ENCODE measurements around the gene CFAP91. TPM values are rescaled to one million over a fixed set of nuclear protein-coding genes. Genes with fewer than 3 reads are reported as not detected.

Gene CFAP91
- total and polyA plus RNA-seq, 2 donors (not counting 1 experiment from before 2014, with no cell fraction given): 0.48 to 6.4 TPM

DNA sequence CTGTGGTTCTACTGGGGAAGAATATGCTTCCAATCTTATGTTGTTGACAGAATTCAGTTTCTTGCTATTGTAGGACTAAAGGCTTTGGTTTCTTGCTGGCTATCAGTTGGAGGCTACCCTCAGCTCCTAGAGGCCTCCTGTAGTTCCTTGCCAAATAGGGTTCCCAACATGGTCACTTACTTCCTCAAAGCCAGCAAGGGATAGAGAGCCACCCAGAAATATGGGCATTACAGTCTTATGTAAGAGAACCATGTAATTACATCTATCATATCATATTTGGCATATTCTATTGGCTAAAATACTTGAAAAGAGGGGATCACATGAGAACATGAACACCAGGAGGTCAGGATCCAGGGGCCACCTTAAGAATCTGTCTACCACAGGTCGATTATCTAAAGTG, 19.4 kb upstream of the CFAP91 start:
- H3K4me1 ChIP-seq (ENCODE audit: control insufficient read depth in 2 of 2, insufficient read depth in 2 of 2, low read length in 2 of 2): no peaks in the 10 kb centered on the region
- intact Hi-C loops (cut with micrococcal nuclease): no loop called here
- WGBS (ENCODE audit: insufficient coverage): no CpG with 5 or more reads among the region's 1 CpG
- Mint-ChIP-seq H3K27ac (no peak overlapping the region), H3K9me3 (ENCODE audit: insufficient read depth) (no peaks in the 10 kb centered on the region), H3K27me3 (no peaks in the 10 kb centered on the region), H3K4me1 (no peaks in the 10 kb centered on the region), H3K4me3 (no peak overlapping the region)
- H3K9me3 ChIP-seq (ENCODE audit: control extremely low read depth in 1 of 3, control insufficient read depth in 2 of 3, insufficient read depth in 1 of 3, low read length in 2 of 3): peaks cover 0 to 7% (median 2%) of the 10 kb centered on the region in 3 donors
- no peaks in the 10 kb centered on the region for H3K27me3 ChIP-seq (replicated peaks in 1 of 4; ENCODE audit: control extremely low read depth in 1 of 4, control insufficient read depth in 3 of 4, insufficient read depth in 4 of 4, low read length in 3 of 4)
- H3K4me3 ChIP-seq (ENCODE audit: control extremely low read depth in 1 of 5, extremely low read depth in 1 of 5, insufficient read depth in 1 of 5, low read depth in 2 of 5, low read length in 4 of 5): no peak overlapping the region
- H3K4me2 ChIP-seq (replicated peaks; ENCODE audit: low read depth, low read length, poor library complexity, severe bottlenecking): no peak overlapping the region
- no peaks in the 10 kb centered on the region for H4K20me1 ChIP-seq (ENCODE audit: control insufficient read depth, insufficient read depth, low read length, poor library complexity, severe bottlenecking)
- no peak overlapping the region for H3K9ac ChIP-seq (ENCODE audit: low read length)
- ChIA-PET CTCF (interaction anchor here (1.0 to 5.7 kb wide), 4 partner anchors 185 to 800 kb away, joined by 3 to 101 read pairs (median 22); partner anchors contain the start of gene TIMMDC1), POLR2A (interaction anchor here (0.7 kb wide), 1 partner anchor 19 kb away, joined by 4 read pairs; no protein-coding TSS in a partner anchor)
- no peaks in the 10 kb centered on the region for H3K36me3 ChIP-seq (replicated peaks in 1 of 2; ENCODE audit: control extremely low read depth in 1 of 2, control insufficient read depth in 1 of 2, extremely low read depth in 1 of 2, insufficient read depth in 2 of 2, low read length in 1 of 2)
- no peaks in the 10 kb centered on the region for H3K79me2 ChIP-seq (ENCODE audit: control insufficient read depth, insufficient read depth, low read length)
- ATAC-seq (ENCODE audit: low read depth) (no peak), DNase-seq (no peak)
- TF ChIP-seq, protein P1, sequence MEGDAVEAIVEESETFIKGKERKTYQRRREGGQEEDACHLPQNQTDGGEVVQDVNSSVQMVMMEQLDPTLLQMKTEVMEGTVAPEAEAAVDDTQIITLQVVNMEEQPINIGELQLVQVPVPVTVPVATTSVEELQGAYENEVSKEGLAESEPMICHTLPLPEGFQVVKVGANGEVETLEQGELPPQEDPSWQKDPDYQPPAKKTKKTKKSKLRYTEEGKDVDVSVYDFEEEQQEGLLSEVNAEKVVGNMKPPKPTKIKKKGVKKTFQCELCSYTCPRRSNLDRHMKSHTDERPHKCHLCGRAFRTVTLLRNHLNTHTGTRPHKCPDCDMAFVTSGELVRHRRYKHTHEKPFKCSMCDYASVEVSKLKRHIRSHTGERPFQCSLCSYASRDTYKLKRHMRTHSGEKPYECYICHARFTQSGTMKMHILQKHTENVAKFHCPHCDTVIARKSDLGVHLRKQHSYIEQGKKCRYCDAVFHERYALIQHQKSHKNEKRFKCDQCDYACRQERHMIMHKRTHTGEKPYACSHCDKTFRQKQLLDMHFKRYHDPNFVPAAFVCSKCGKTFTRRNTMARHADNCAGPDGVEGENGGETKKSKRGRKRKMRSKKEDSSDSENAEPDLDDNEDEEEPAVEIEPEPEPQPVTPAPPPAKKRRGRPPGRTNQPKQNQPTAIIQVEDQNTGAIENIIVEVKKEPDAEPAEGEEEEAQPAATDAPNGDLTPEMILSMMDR (IDR thresholded peaks at IDR 0.05): no peak
- no peak for TF ChIP-seq EZH2 (IDR thresholded peaks at IDR 0.05; ENCODE audit: borderline replicate concordance, insufficient read depth, low read depth, low read length, poor library complexity, severe bottlenecking)
- H3K27ac ChIP-seq (ENCODE audit: low read length in 2 of 2): no peak overlapping the region
- no peak overlapping the region for H2AFZ ChIP-seq (ENCODE audit: insufficient read depth, low read depth, low read length, poor library complexity, severe bottlenecking)

DNA sequence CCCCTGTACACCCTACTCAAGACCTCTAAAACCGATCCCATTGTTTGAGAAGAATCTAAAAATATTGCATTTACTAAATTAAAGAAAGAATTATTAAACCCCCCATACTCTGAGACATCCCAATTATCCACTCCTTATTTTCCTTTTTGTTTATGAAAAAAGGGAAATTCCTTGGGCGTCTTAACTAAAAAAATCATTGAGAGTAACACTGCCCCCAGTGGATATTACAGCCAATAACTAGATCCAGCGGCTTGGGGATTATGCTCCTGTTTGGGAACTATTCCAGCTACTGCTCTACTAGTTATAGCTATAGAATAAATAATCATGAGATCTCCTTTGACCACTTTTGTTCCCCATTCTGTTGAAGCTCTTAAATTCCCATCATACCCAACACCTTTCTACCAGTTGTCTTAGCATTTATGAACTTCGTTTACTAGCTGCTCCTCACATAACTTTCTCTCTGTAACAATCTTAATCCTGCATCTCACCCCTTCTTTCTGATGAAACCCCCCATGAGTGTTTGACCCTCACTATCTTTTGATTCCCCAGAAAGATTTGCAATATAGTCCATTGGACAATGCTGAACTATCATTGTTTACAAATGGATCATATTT, 12.7 kb upstream of the CFAP91 start:
- Histone ChIP-seq H3K27ac (ENCODE audit: low read length in 2 of 2) (no peak overlapping the region), H3K4me3 (ENCODE audit: control extremely low read depth in 1 of 5, extremely low read depth in 1 of 5, insufficient read depth in 1 of 5, low read depth in 2 of 5, low read length in 4 of 5) (no peak overlapping the region), H4K20me1 (ENCODE audit: control insufficient read depth, insufficient read depth, low read length, poor library complexity, severe bottlenecking) (no peaks in the 10 kb centered on the region), H3K9ac (ENCODE audit: low read length) (no peak overlapping the region), H3K36me3 (replicated peaks in 1 of 2; ENCODE audit: control extremely low read depth in 1 of 2, control insufficient read depth in 1 of 2, extremely low read depth in 1 of 2, insufficient read depth in 2 of 2, low read length in 1 of 2) (no peaks in the 10 kb centered on the region), H3K9me3 (ENCODE audit: control extremely low read depth in 1 of 3, control insufficient read depth in 2 of 3, insufficient read depth in 1 of 3, low read length in 2 of 3) (peaks cover 0 to 7% (median 0%) of the 10 kb centered on the region in 3 donors), H2AFZ (ENCODE audit: insufficient read depth, low read depth, low read length, poor library complexity, severe bottlenecking) (no peak overlapping the region), H3K4me1 (ENCODE audit: control insufficient read depth in 2 of 2, insufficient read depth in 2 of 2, low read length in 2 of 2) (no peaks in the 10 kb centered on the region), H3K27me3 (replicated peaks in 1 of 4; ENCODE audit: control extremely low read depth in 1 of 4, control insufficient read depth in 3 of 4, insufficient read depth in 4 of 4, low read length in 3 of 4) (no peaks in the 10 kb centered on the region), H3K4me2 (replicated peaks; ENCODE audit: low read depth, low read length, poor library complexity, severe bottlenecking) (no peak overlapping the region), H3K79me2 (ENCODE audit: control insufficient read depth, insufficient read depth, low read length) (no peaks in the 10 kb centered on the region)
- Mint-ChIP-seq H3K27me3 (no peaks in the 10 kb centered on the region), H3K9me3 (ENCODE audit: insufficient read depth) (no peaks in the 10 kb centered on the region), H3K4me1 (no peaks in the 10 kb centered on the region), H3K27ac (no peak overlapping the region), H3K4me3 (no peak overlapping the region)
- no peak for DNase-seq
- TF ChIP-seq, protein P1 (IDR thresholded peaks at IDR 0.05): peak; percentile 71
- TF ChIP-seq EZH2 (IDR thresholded peaks at IDR 0.05; ENCODE audit: borderline replicate concordance, insufficient read depth, low read depth, low read length, poor library complexity, severe bottlenecking): no peak
- intact Hi-C loops (cut with micrococcal nuclease): no loop called here
- 89% methylated on average over 1 of the region's 4 CpGs for WGBS (ENCODE audit: insufficient coverage)
- ChIA-PET POLR2A (interaction anchor here (0.6 kb wide), 1 partner anchor 37 kb away, joined by 3 read pairs; no protein-coding TSS in a partner anchor), CTCF (interaction anchor here (0.9 to 2.5 kb wide), 4 partner anchors 9 to 315 kb away, joined by 3 to 10 read pairs (median 8); no protein-coding TSS in a partner anchor)
- ATAC-seq (ENCODE audit: low read depth): no peak
